CD4-positive, alpha-beta T cell (primary cell): ENCODE results near the gene P4HTM. TPM values are rescaled to one million over a fixed set of nuclear protein-coding genes. Genes with fewer than 3 reads are reported as not detected.

ENCODE experiments used
- ATAC-seq: fragments of 200-7000 bp; cut with Tn5 transposase; one replicate; pipeline ENCODE4 v1.10.0; 2022; ENCODE audit warnings: mild to moderate bottlenecking; ENCODE audit not compliant: poor library complexity
- CTCF ChIA-PET: fragments of 350-600 bp; sonication (Branson Sonifier 250); formaldehyde crosslinking; loops from one replicate; lab custom pipeline; 2021; ENCODE audit warnings: antibody characterized with exemption, inconsistent platforms; lab: Charles Lee
- POLR2A ChIA-PET: fragments of 350-600 bp; sonication (Branson Sonifier 250); formaldehyde crosslinking; loops from one replicate; lab custom pipeline; 2021; ENCODE audit warnings: antibody characterized with exemption, inconsistent platforms; lab: Charles Lee
- DNase-seq, 14 experiments: peaks; one replicate each; pipeline ENCODE4 v3.0.0-alpha.2; 2013 to 2020; ENCODE audit warnings: mixed read lengths in 2 of 14
- H3K27ac ChIP-seq, 2 donors: one replicate each; pipeline versions ENCODE4 v1.5.1 to v1.7.0; 2013; ENCODE audit warnings: low read length in 2 of 2, low read depth in 1 of 2, mild to moderate bottlenecking in 1 of 2
- H3K27me3 ChIP-seq, 2 experiments: 1 replicate in 1 of 2; 2 replicates in 1 of 2; pipeline versions ENCODE4 v1.6.1 to v1.7.0; 2013; ENCODE audit warnings: low read length in 2 of 2, control low read depth in 1 of 2, mild to moderate bottlenecking in 1 of 2, moderate library complexity in 1 of 2; ENCODE audit not compliant: insufficient read depth in 2 of 2, control insufficient read depth in 1 of 2
- H3K36me3 ChIP-seq: one replicate; pipeline ENCODE4 v1.6.1; 2013; ENCODE audit warnings: low read length, control low read depth; ENCODE audit not compliant: insufficient read depth
- H3K4me1 ChIP-seq: one replicate; pipeline ENCODE4 v1.6.1; 2013; ENCODE audit warnings: low read length, control low read depth; ENCODE audit not compliant: insufficient read depth
- H3K4me3 ChIP-seq: one replicate; pipeline ENCODE4 v1.5.1; 2013; ENCODE audit warnings: mild to moderate bottlenecking, low read length, moderate library complexity
- H3K9me3 ChIP-seq, 2 experiments: 1 replicate in 1 of 2; 2 replicates in 1 of 2; pipeline versions ENCODE4 v1.6.1 to v1.7.0; 2013; ENCODE audit warnings: low read length in 2 of 2, mild to moderate bottlenecking in 2 of 2, control low read depth in 1 of 2, moderate library complexity in 1 of 2; ENCODE audit not compliant: control insufficient read depth in 1 of 2, insufficient read depth in 1 of 2
- H3K27ac Mint-ChIP-seq: one replicate; pipeline ENCODE4 v1.8.0; 2020; ENCODE audit warnings: mixed read lengths
- H3K27me3 Mint-ChIP-seq: one replicate; pipeline ENCODE4 v1.8.0; 2021; ENCODE audit warnings: mixed read lengths
- H3K36me3 Mint-ChIP-seq: one replicate; pipeline ENCODE4 v1.8.0; 2021; ENCODE audit warnings: low read depth, mixed read lengths
- H3K4me1 Mint-ChIP-seq: one replicate; pipeline ENCODE4 v1.8.0; 2021; ENCODE audit warnings: low read depth, mixed read lengths
- H3K4me3 Mint-ChIP-seq: one replicate; pipeline ENCODE4 v1.8.0; 2020; ENCODE audit warnings: mild to moderate bottlenecking, mixed read lengths
- H3K9me3 Mint-ChIP-seq: one replicate; pipeline ENCODE4 v1.8.0; 2020; ENCODE audit warnings: mixed read lengths
- CTCF ChIP-seq: fragments of 200-600 bp; IDR thresholded peaks from one replicate; pipeline ENCODE4 v1.8.0; 2022; ENCODE audit warnings: antibody characterized with exemption, mild to moderate bottlenecking
- intact Hi-C, 2 experiments: fragments of 100-400 bp; cut with DNase I in 1 of 2; cut with micrococcal nuclease in 1 of 2; formaldehyde crosslinking; loops; one replicate each; pipeline versions ENCODE4 v1.15.1 to v1.9.0; 2023 to 2025; cut with DNase I, micrococcal nuclease
- total RNA-seq, 174 experiments: library from RNA in 2 of 174; stranded (reverse) in 2 of 174; gene quantifications; one replicate each; pipeline ENCODE4 v1.2.3 and lab custom pipeline; 2021 to 2026

The P4HTM gene
- total RNA-seq, 2 experiments from 2014 or later: 45.9 to 47.0 TPM

- intact Hi-C loops: no loop called here
- ChIA-PET POLR2A (no interaction called here), CTCF (no interaction called here)
- Mint-ChIP-seq H3K36me3 (peaks cover 83% of the 10 kb centered on the region), H3K27ac (no peak overlapping the region), H3K9me3 (no peaks in the 10 kb centered on the region), H3K4me1 (no peaks in the 10 kb centered on the region), H3K4me3 (no peak overlapping the region), H3K27me3 (no peaks in the 10 kb centered on the region)
- DNase-seq: no peak
- Histone ChIP-seq H3K9me3 (no peaks in the 10 kb centered on the region), H3K27me3 (no peaks in the 10 kb centered on the region), H3K4me1 (no peaks in the 10 kb centered on the region), H3K4me3 (no peak overlapping the region), H3K36me3 (peaks cover 84% of the 10 kb centered on the region), H3K27ac (no peak overlapping the region)
- ATAC-seq: no peak
- no peak for TF ChIP-seq CTCF
Measured at GRCh38 chr3:48974076-48974864, 15.8 kb upstream of the P4HTM start.

GRCh38 chr3:48979451-48979850 lies 10.6 kb upstream of the P4HTM start:
- DNase-seq: no peak
- Histone ChIP-seq H3K4me3 (no peak overlapping the region), H3K36me3 (peaks cover 89% of the 10 kb centered on the region), H3K27me3 (no peaks in the 10 kb centered on the region), H3K9me3 (no peaks in the 10 kb centered on the region), H3K27ac (no peak overlapping the region), H3K4me1 (no peaks in the 10 kb centered on the region)
- Mint-ChIP-seq H3K27ac (no peak overlapping the region), H3K9me3 (no peaks in the 10 kb centered on the region), H3K4me3 (no peak overlapping the region), H3K27me3 (no peaks in the 10 kb centered on the region), H3K4me1 (no peaks in the 10 kb centered on the region), H3K36me3 (peaks cover 85% of the 10 kb centered on the region)
- CTCF ChIA-PET: no interaction called here
- intact Hi-C loops: no loop called here
- ATAC-seq: no peak
- POLR2A ChIA-PET: interaction anchor here (1.7 kb wide), 1 partner anchor 28 kb away, joined by 5 read pairs; the partner anchor contains the start of gene WDR6
- no peak for TF ChIP-seq CTCF

DNA sequence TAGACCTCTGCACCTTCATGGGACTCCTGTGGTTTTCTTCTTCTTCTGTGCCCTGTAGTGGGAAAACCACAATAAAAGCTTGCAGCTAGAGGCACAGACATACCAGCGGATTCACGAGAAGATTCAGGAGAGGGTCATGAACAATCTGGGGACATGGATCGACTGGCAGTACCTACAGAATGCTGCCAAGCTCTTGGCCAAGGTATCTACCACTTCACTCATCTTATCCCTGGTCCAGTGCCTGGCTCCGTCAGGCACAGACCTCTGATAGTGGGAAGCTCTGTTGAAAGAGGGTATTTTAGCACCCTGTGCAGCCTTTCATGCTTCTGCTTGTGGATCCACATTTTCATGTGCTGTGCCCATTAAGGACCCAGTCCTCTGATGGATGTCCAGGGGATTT lies 9.7 kb upstream of the P4HTM start:
- Histone ChIP-seq H3K27me3 (no peaks in the 10 kb centered on the region), H3K36me3 (peaks cover 89% of the 10 kb centered on the region), H3K4me3 (no peak overlapping the region), H3K9me3 (no peaks in the 10 kb centered on the region), H3K4me1 (no peaks in the 10 kb centered on the region), H3K27ac (no peak overlapping the region)
- DNase-seq (no peak), ATAC-seq (no peak)
- no peak for TF ChIP-seq CTCF
- Mint-ChIP-seq H3K4me3 (no peak overlapping the region), H3K27me3 (no peaks in the 10 kb centered on the region), H3K36me3 (peaks cover 83% of the 10 kb centered on the region), H3K9me3 (no peaks in the 10 kb centered on the region), H3K27ac (no peak overlapping the region), H3K4me1 (no peaks in the 10 kb centered on the region)
- POLR2A ChIA-PET: interaction anchor here (1.7 kb wide), 1 partner anchor 27 kb away, joined by 5 read pairs; the partner anchor contains the start of gene WDR6
- intact Hi-C loops: loop anchor here in 1 of 2 experiments (10.0 kb wide), 2 partner anchors 295 to 465 kb away; partner anchors contain the start of gene C3orf62
- CTCF ChIA-PET: no interaction called here
